ENCODE data around the gene TSC2. TPM values are rescaled to one million over a fixed set of nuclear protein-coding genes. Genes with fewer than 3 reads are reported as not detected.

TSC2 gene
- total and polyA plus RNA-seq, 2 of the 13 experiments (the other 11 are each of a cell fraction or from before 2014, with no cell fraction given): 19.6 to 40.4 TPM

DNA sequence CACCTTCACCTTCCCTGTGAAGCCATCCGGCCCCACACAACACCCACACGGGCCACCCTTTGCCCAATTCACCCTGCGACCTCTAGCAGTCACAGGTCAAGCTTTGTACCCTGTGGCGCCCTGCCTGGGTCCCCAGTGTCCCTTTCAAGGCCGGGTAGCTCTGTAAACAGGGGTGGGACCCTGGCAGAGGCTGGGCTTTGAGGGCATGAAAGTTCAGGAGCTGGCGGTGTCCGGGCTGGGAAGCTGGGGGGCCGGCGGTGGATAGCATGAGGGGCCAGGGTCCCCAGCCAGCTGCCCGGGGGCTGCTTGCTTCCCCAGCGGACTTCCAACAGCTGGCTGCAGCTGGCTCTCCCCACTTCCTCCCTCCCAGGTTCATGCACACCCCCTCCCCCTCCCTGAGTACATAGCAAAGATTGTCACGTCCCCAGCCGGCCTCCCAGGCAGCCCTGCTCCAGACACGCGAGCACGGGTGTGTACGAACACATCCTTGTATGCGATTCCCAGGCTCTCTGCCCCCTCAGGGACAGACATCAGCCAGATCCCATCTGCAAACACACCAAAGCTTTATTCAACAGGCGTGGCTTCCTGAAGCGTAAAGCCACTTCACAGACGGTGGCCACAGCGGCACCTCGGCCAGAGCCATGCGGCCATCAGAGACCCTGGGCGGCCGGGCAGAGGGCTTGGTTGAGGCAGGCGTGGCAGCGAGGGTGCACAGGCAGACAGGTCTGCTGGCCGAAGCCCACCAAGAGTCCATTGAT lies 8.3 kb upstream of the TSC2 start (continued):
- TF ChIP-seq, protein P1, sequence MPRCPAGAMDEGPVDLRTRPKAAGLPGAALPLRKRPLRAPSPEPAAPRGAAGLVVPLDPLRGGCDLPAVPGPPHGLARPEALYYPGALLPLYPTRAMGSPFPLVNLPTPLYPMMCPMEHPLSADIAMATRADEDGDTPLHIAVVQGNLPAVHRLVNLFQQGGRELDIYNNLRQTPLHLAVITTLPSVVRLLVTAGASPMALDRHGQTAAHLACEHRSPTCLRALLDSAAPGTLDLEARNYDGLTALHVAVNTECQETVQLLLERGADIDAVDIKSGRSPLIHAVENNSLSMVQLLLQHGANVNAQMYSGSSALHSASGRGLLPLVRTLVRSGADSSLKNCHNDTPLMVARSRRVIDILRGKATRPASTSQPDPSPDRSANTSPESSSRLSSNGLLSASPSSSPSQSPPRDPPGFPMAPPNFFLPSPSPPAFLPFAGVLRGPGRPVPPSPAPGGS (CRISPR knock-in tag; IDR thresholded peaks at IDR 0.05): no peak
- TF ChIP-seq CHD4 (IDR thresholded peaks at IDR 0.05; ENCODE audit: borderline replicate concordance, low read length) (no peak), CREM (IDR thresholded peaks at IDR 0.05) (peak; percentile 67; the same call in 1 of the 2 replicates), CREM (CRISPR knock-in tag; IDR thresholded peaks at IDR 0.05) (no peak), ZNF33A (CRISPR knock-in tag; IDR thresholded peaks at IDR 0.05; ENCODE audit: borderline replicate concordance) (no peak; the same call in 1 of the 2 replicates), BRD4 (CRISPR knock-in tag; IDR thresholded peaks at IDR 0.05) (no peak; the same call in 1 of the 2 replicates), ZNF230 (CRISPR knock-in tag; IDR thresholded peaks at IDR 0.05) (peak; percentile 69; the same call in 1 of the 2 replicates), SETDB1 (CRISPR knock-in tag; IDR thresholded peaks at IDR 0.05; ENCODE audit: borderline replicate concordance) (no peak), NFIB (CRISPR knock-in tag; IDR thresholded peaks at IDR 0.05; ENCODE audit: borderline replicate concordance) (no peak), WIZ (CRISPR knock-in tag; IDR thresholded peaks at IDR 0.05) (no peak), SIN3A (IDR thresholded peaks at IDR 0.05; ENCODE audit: borderline replicate concordance, low read depth, low read length) (peak; percentile 70; the same call in 1 of the 2 replicates), ZNF761 (CRISPR knock-in tag; conservative IDR thresholded peaks at IDR 0.05) (no peak; the same call in 1 of the 2 replicates), ZMYM3 (CRISPR knock-in tag; IDR thresholded peaks at IDR 0.05) (0 out of 2 replicates have a peak, but pooled peaks have one; percentile 16), IRX3 (CRISPR knock-in tag; IDR thresholded peaks at IDR 0.05; ENCODE audit: borderline replicate concordance, low read depth) (no peak), ZNF629 (CRISPR knock-in tag; conservative IDR thresholded peaks at IDR 0.05) (no peak), ZNF251 (CRISPR knock-in tag; IDR thresholded peaks at IDR 0.05) (no peak), ZNF143 (CRISPR knock-in tag; IDR thresholded peaks at IDR 0.05) (peak; percentile 46; the same call in 1 of the 2 replicates), HDAC2 (CRISPR knock-in tag; IDR thresholded peaks at IDR 0.05) (peak; percentile 62; the same call in 1 of the 2 replicates), ADNP (CRISPR knock-in tag; IDR thresholded peaks at IDR 0.05) (no peak), ZFP1 (CRISPR knock-in tag; IDR thresholded peaks at IDR 0.05) (peak; percentile 41; the same call in 1 of the 2 replicates), SRSF1 (optimal IDR thresholded peaks at IDR 0.05; ENCODE audit: low read depth, low read length) (peak; percentile 70), SP5 (CRISPR knock-in tag; IDR thresholded peaks at IDR 0.05; ENCODE audit: borderline replicate concordance, low read depth) (peak; percentile 70), LCORL (IDR thresholded peaks at IDR 0.05) (no peak), LCORL (CRISPR knock-in tag; IDR thresholded peaks at IDR 0.05) (peak; percentile 96)
- TF ChIP-seq, protein P2, sequence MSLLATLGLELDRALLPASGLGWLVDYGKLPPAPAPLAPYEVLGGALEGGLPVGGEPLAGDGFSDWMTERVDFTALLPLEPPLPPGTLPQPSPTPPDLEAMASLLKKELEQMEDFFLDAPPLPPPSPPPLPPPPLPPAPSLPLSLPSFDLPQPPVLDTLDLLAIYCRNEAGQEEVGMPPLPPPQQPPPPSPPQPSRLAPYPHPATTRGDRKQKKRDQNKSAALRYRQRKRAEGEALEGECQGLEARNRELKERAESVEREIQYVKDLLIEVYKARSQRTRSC (CRISPR knock-in tag; IDR thresholded peaks at IDR 0.05; ENCODE audit: low read depth): no peak
- TF ChIP-seq, protein P3, sequence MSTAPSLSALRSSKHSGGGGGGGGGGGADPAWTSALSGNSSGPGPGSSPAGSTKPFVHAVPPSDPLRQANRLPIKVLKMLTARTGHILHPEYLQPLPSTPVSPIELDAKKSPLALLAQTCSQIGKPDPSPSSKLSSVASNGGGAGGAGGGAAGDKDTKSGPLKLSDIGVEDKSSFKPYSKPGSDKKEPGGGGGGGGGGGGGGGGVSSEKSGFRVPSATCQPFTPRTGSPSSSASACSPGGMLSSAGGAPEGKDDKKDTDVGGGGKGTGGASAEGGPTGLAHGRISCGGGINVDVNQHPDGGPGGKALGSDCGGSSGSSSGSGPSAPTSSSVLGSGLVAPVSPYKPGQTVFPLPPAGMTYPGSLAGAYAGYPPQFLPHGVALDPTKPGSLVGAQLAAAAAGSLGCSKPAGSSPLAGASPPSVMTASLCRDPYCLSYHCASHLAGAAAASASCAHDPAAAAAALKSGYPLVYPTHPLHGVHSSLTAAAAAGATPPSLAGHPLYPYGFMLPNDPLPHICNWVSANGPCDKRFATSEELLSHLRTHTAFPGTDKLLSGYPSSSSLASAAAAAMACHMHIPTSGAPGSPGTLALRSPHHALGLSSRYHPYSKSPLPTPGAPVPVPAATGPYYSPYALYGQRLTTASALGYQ (CRISPR knock-in tag; IDR thresholded peaks at IDR 0.05): peak; percentile 50; the same call in 1 of the 2 replicates
- TF ChIP-seq, protein P4, sequence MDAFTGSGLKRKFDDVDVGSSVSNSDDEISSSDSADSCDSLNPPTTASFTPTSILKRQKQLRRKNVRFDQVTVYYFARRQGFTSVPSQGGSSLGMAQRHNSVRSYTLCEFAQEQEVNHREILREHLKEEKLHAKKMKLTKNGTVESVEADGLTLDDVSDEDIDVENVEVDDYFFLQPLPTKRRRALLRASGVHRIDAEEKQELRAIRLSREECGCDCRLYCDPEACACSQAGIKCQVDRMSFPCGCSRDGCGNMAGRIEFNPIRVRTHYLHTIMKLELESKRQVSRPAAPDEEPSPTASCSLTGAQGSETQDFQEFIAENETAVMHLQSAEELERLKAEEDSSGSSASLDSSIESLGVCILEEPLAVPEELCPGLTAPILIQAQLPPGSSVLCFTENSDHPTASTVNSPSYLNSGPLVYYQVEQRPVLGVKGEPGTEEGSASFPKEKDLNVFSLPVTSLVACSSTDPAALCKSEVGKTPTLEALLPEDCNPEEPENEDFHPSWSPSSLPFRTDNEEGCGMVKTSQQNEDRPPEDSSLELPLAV (CRISPR knock-in tag; conservative IDR thresholded peaks at IDR 0.05; ENCODE audit: low read depth): no peak
